ENCODE measurements around the gene S100A13. TPM values are rescaled to one million over a fixed set of nuclear protein-coding genes. Genes with fewer than 3 reads are reported as not detected.

The S100A13 gene
- total and polyA plus RNA-seq, 2 experiments from 2014 or later: 115 to 248 TPM

DNA sequence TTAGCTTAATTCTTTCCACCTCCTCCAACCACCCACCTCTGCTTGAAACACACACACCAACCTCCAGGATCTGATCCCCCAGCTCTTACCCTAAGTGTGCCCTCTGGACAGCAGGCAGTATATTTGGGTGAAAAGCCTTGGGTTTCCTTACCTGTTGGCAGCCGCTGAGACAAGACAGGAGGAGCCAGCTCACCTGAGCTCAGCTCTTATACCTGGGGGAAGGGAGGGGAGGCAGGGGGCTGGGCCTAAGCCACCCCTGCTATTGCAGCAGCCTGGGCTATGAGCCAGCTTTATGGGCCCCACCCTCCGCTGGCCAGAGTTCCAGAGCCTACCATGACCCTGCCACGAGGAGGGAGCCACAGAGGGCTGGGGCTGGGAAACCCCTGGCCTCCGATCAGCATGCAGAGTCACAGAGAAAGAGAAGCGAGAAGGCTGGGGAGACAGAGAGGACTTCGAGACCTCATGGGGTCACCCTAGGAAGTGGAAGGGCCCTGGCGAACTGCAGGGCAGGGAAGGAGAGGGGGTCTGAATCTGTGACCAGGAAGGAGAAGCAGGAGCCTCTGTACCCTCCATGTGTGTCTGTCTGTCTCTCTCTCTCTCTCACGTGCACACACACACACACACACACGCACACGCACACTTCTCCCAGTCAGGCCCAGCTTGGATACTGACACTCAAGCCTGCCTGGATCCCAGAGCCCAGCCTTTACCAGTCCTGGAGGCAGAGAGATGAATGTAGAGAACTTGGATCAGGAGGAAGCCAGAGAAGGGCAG is 11.0 kb downstream of the S100A13 start, which contains the start of gene S100A14:
S100A14 (minus strand) TSS at position 182 of the 773 bp plus-strand sequence. CDS start 467 bp downstream, outside the sequence.
- Histone ChIP-seq H3K27ac (peak within 1 kb of the TSS; percentile 87), H3K36me3 (replicated peaks; ENCODE audit: insufficient read depth, low read depth) (no peaks in the 10 kb centered on the region), H3K4me1 (ENCODE audit: insufficient read depth) (peaks cover 37% of the 10 kb centered on the region), H3K79me2 (peaks cover 21% of the 10 kb centered on the region), H3K4me2 (peak within 1 kb of the TSS; percentile 76), H2AFZ (peak within 1 kb of the TSS; percentile 21), H3K9me2 (replicated peaks; ENCODE audit: insufficient read depth) (no peaks in the 10 kb centered on the region), H4K20me1 (ENCODE audit: insufficient read depth, poor library complexity, severe bottlenecking) (no peaks in the 10 kb centered on the region), H3K27me3 (no peaks in the 10 kb centered on the region), H3K4me3 (peak within 1 kb of the TSS; percentile 30), H3K9me3 (ENCODE audit: low read depth) (no peaks in the 10 kb centered on the region)
- WGBS (ENCODE audit: low lambda C conversion rate, missing lambda C conversion rate): 72% methylated on average over 10 of the region's 10 CpGs
- DNase-seq (ENCODE audit: low spot score): peak; percentile 89
- TF ChIP-seq EZH2 (IDR thresholded peaks at IDR 0.05; ENCODE audit: borderline replicate concordance) (no peak), EZH2phosphoT487 (IDR thresholded peaks at IDR 0.05; ENCODE audit: low read depth, severe bottlenecking, unreplicated experiment) (no peak)
- TF ChIP-seq, protein P1, sequence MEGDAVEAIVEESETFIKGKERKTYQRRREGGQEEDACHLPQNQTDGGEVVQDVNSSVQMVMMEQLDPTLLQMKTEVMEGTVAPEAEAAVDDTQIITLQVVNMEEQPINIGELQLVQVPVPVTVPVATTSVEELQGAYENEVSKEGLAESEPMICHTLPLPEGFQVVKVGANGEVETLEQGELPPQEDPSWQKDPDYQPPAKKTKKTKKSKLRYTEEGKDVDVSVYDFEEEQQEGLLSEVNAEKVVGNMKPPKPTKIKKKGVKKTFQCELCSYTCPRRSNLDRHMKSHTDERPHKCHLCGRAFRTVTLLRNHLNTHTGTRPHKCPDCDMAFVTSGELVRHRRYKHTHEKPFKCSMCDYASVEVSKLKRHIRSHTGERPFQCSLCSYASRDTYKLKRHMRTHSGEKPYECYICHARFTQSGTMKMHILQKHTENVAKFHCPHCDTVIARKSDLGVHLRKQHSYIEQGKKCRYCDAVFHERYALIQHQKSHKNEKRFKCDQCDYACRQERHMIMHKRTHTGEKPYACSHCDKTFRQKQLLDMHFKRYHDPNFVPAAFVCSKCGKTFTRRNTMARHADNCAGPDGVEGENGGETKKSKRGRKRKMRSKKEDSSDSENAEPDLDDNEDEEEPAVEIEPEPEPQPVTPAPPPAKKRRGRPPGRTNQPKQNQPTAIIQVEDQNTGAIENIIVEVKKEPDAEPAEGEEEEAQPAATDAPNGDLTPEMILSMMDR (IDR thresholded peaks at IDR 0.05; ENCODE audit: poor library complexity): no peak

DNA sequence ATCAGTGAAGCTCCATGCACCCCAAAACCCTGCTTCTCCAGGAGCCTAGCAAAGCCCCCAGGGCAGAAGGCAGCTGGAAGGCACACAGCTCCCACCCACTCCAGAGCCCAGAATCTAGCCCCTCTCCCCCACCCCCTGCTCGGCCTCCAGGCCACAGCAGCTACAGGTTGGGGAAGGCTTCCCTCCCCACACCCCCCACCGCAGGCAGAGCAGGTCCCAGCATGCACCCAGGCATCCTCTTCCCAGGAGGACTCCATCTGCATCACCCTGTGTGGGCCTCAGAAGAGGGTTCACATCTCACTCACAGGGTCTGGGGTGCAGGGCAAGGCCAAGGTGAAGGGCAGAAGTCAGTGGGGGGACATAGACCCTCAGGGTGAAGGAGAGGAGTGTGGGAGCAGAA is 11.9 kb downstream of the S100A13 start:
- DNase-seq (ENCODE audit: low spot score): no peak
- Histone ChIP-seq H3K27me3 (no peaks in the 10 kb centered on the region), H3K4me3 (peak overlapping the region; percentile 30), H3K9me3 (ENCODE audit: low read depth) (no peaks in the 10 kb centered on the region), H3K27ac (peak overlapping the region; percentile 87), H4K20me1 (ENCODE audit: insufficient read depth, poor library complexity, severe bottlenecking) (no peaks in the 10 kb centered on the region), H3K4me2 (peak overlapping the region; percentile 76), H3K79me2 (peaks cover 30% of the 10 kb centered on the region), H3K4me1 (ENCODE audit: insufficient read depth) (peaks cover 39% of the 10 kb centered on the region), H2AFZ (no peak overlapping the region), H3K36me3 (replicated peaks; ENCODE audit: insufficient read depth, low read depth) (no peaks in the 10 kb centered on the region), H3K9me2 (replicated peaks; ENCODE audit: insufficient read depth) (no peaks in the 10 kb centered on the region)
- WGBS (ENCODE audit: low lambda C conversion rate, missing lambda C conversion rate): 86% methylated on average over 1 of the region's 2 CpGs
- no peak for TF ChIP-seq EZH2 (IDR thresholded peaks at IDR 0.05; ENCODE audit: borderline replicate concordance)
- TF ChIP-seq EZH2phosphoT487 (IDR thresholded peaks at IDR 0.05; ENCODE audit: low read depth, severe bottlenecking, unreplicated experiment): no peak
- TF ChIP-seq, protein P1 (IDR thresholded peaks at IDR 0.05; ENCODE audit: poor library complexity): no peak

DNA sequence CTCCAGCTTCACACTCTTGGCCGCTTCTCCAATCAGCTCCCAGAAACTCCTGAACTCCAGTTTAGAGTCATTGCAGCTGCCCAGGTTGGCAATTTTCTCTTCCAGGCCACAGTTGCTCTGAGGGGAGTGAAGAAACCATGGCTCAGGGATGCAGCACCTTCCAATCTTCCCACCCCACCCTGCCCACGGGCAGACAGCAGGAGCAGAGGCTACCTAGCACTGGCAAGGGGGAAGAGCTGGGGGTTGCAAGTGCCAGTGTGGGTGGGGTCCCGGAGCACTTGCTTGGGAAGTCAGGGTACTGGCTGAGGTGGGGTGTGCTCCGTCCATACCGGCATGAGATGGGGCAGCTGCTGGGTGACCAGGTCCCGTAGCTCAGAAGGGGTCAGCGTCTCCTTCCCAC is 12.4 kb downstream of the S100A13 start:
- Histone ChIP-seq H3K27ac (no peak overlapping the region), H3K4me3 (no peak overlapping the region), H3K4me2 (peak overlapping the region; percentile 76), H3K9me2 (replicated peaks; ENCODE audit: insufficient read depth) (no peaks in the 10 kb centered on the region), H4K20me1 (ENCODE audit: insufficient read depth, poor library complexity, severe bottlenecking) (no peaks in the 10 kb centered on the region), H3K36me3 (replicated peaks; ENCODE audit: insufficient read depth, low read depth) (no peaks in the 10 kb centered on the region), H3K27me3 (no peaks in the 10 kb centered on the region), H3K4me1 (ENCODE audit: insufficient read depth) (peaks cover 40% of the 10 kb centered on the region), H3K79me2 (peaks cover 32% of the 10 kb centered on the region), H3K9me3 (ENCODE audit: low read depth) (no peaks in the 10 kb centered on the region), H2AFZ (no peak overlapping the region)
- WGBS (ENCODE audit: low lambda C conversion rate, missing lambda C conversion rate): 94% methylated on average over 7 of the region's 7 CpGs
- TF ChIP-seq, protein P1 (IDR thresholded peaks at IDR 0.05; ENCODE audit: poor library complexity): no peak
- TF ChIP-seq EZH2 (IDR thresholded peaks at IDR 0.05; ENCODE audit: borderline replicate concordance) (no peak), EZH2phosphoT487 (IDR thresholded peaks at IDR 0.05; ENCODE audit: low read depth, severe bottlenecking, unreplicated experiment) (no peak)
- DNase-seq (ENCODE audit: low spot score): no peak
